Colonic mucosa (tissue), 4 donors: ENCODE measurements around the gene CAMTA1. TPM values are rescaled to one million over a fixed set of nuclear protein-coding genes. Genes with fewer than 3 reads are reported as not detected.

Experiments used
- DNase-seq: peaks from one replicate; pipeline ENCODE4 v3.0.0-alpha.2; 2020
- H3K27ac ChIP-seq: fragments of 200-600 bp; one replicate; pipeline ENCODE4 v1.8.0; 2021
- H3K27me3 ChIP-seq: fragments of 200-600 bp; one replicate; pipeline ENCODE4 v1.8.0; 2021
- H3K36me3 ChIP-seq: fragments of 200-600 bp; one replicate; pipeline ENCODE4 v1.8.0; 2021
- H3K4me1 ChIP-seq: fragments of 200-600 bp; one replicate; pipeline ENCODE4 v1.8.0; 2021; ENCODE audit warnings: mild to moderate bottlenecking
- H3K4me3 ChIP-seq: fragments of 200-600 bp; one replicate; pipeline ENCODE4 v1.8.0; 2021
- H3K9ac ChIP-seq, 2 donors: one replicate each; pipeline ENCODE4 v1.7.0; 2013; ENCODE audit warnings: control low read depth in 2 of 2, low read depth in 2 of 2, low read length in 2 of 2
- H3K9me3 ChIP-seq: fragments of 200-600 bp; one replicate; pipeline ENCODE4 v1.8.0; 2021
- intact Hi-C: fragments of 100-400 bp; cut with DNase I; formaldehyde crosslinking; loops from one replicate; pipeline ENCODE4 v1.14.1; 2022
- total RNA-seq, 2 donors: library from RNA; stranded (reverse); fragmentation: NEBNext Ultra II Directional in 1 of 2; extraction: Animal tissue kit (Norgen Biotek cat#: 25700) in 1 of 2; gene quantifications; one replicate each; pipeline ENCODE4 v1.2.1, GENCODE V29; 2021
- TF ChIP-seq, protein P1 (sequence below): fragments of 200-600 bp; IDR thresholded peaks from one replicate; pipeline ENCODE4 v1.8.0; 2022; ENCODE audit warnings: antibody characterized with exemption, mild to moderate bottlenecking
- donor health status: healthy.
- donor health status: DM: no; HTN: no; CAD: no.
- donor health status: DM: no; HTN: no; CAD: no.

Gene CAMTA1
- total RNA-seq, 2 donors from 2014 or later = 76.8 to 92.8 TPM

DNA sequence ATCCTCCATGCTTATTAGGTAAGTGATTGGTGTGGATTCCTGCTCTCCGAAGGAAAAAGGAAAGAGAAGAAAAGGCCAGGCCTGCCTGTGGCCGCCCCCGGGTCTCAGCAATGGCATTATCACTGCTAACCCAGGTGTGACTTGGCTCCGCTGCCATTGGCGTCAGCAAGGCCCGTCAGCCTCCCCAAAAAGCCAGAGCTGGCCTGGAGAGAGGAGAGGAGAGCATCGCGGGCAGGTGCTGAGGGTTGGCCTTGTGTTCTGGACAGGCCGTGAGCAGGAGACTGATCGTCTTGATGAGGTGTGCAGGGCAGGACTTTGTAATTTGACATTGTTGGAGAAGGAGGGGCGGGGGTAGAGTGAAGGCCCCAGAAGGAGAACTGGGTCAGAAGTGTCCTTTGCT is 186.4 kb downstream of the CAMTA1 start:
- Histone ChIP-seq H3K9ac (no peak overlapping the region), H3K27ac (no peak overlapping the region), H3K9me3 (no peaks in the 10 kb centered on the region), H3K4me3 (no peak overlapping the region), H3K4me1 (no peaks in the 10 kb centered on the region), H3K36me3 (no peaks in the 10 kb centered on the region), H3K27me3 (no peaks in the 10 kb centered on the region)
- intact Hi-C loops = no loop called here
- DNase-seq = no peak
- TF ChIP-seq, protein P1, sequence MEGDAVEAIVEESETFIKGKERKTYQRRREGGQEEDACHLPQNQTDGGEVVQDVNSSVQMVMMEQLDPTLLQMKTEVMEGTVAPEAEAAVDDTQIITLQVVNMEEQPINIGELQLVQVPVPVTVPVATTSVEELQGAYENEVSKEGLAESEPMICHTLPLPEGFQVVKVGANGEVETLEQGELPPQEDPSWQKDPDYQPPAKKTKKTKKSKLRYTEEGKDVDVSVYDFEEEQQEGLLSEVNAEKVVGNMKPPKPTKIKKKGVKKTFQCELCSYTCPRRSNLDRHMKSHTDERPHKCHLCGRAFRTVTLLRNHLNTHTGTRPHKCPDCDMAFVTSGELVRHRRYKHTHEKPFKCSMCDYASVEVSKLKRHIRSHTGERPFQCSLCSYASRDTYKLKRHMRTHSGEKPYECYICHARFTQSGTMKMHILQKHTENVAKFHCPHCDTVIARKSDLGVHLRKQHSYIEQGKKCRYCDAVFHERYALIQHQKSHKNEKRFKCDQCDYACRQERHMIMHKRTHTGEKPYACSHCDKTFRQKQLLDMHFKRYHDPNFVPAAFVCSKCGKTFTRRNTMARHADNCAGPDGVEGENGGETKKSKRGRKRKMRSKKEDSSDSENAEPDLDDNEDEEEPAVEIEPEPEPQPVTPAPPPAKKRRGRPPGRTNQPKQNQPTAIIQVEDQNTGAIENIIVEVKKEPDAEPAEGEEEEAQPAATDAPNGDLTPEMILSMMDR = no peak

DNA sequence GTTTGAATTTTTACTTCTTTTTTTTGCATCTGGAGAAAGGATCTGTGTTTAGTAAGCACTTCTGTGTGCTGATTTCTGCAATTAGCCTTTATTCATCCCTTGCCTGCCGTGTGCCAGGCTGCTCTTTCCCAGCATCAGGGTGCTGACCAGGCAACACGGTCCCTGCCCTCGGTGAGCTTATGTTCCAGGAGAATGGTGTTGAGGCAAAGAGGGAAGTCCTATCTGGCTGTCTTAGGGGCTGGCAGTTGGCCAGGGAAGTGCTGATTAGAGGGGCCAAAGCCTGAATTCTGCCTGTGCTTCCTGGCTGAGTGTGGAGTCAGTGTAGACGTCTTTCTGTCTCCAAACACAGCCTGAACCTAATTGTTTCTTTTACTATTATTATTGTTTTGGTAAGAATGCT is 187.1 kb downstream of the CAMTA1 start:
- no peak overlapping the region for H3K9ac ChIP-seq
- TF ChIP-seq, protein P1 = no peak
- H3K4me3 ChIP-seq = no peak overlapping the region
- H3K27ac ChIP-seq = no peak overlapping the region
- H3K27me3 ChIP-seq = no peaks in the 10 kb centered on the region
- H3K4me1 ChIP-seq = no peaks in the 10 kb centered on the region
- no peak for DNase-seq
- no peaks in the 10 kb centered on the region for H3K36me3 ChIP-seq
- no peaks in the 10 kb centered on the region for H3K9me3 ChIP-seq
- intact Hi-C loops = no loop called here

DNA sequence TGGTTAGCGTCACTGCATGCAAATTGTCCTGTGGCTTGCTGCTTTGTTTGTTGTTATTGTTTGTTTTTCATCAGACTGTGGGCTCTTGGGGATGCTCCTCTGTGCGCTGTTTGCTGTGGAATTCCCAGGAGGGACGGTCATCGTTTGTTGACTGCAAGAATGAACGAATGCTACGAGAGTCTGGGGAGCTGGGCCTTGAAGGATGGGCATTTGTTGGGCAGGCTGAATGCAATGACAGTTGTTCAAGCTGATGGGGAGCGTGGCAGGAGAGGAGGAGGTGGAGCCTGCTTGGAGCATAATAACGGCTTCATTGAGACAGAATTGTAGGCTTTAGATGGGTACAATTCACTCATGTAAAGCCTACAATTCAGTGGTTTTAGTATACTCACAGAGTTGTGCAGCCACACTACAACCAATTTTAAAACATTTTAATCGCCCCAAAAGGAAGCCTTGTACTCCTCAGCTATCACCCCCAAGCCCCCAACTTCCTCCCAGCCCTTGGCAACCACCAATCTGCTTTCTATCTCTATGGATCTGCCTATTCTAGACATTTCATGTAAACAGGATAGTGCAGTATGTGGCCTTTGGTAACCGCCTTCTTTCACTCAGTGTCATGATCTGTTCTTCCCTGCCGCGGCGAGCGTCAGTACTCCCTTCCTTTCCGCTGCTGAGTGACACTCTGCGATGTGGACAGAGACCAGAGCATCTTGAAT is 190.2 kb downstream of the CAMTA1 start:
- no peak overlapping the region for H3K9ac ChIP-seq
- intact Hi-C loops = no loop called here
- no peak overlapping the region for H3K4me3 ChIP-seq
- no peak for DNase-seq
- no peak overlapping the region for H3K27ac ChIP-seq
- H3K4me1 ChIP-seq = no peaks in the 10 kb centered on the region
- H3K27me3 ChIP-seq = no peaks in the 10 kb centered on the region
- H3K9me3 ChIP-seq = no peaks in the 10 kb centered on the region
- TF ChIP-seq, protein P1 = no peak
- H3K36me3 ChIP-seq = no peaks in the 10 kb centered on the region

DNA sequence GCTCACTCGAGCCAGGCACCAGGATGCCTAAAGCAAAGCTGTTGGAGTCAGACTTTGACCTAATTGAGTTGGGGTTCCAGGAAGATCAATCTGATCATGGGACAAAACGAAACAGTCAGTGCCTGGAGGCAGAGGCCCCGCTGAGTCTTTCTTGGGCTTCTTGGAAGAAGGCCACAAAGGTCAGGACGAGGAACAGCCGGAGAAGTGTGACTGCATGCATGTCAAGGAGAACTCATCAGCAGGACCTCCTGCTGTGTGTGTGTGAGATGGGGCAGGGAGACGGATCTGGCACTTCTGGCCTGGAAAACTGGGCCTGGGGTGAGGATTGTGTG is 190.8 kb downstream of the CAMTA1 start:
- Histone ChIP-seq H3K27ac (no peak overlapping the region), H3K4me3 (no peak overlapping the region), H3K9me3 (no peaks in the 10 kb centered on the region), H3K27me3 (no peaks in the 10 kb centered on the region), H3K36me3 (no peaks in the 10 kb centered on the region), H3K9ac (no peak overlapping the region), H3K4me1 (no peaks in the 10 kb centered on the region)
- TF ChIP-seq, protein P1 = no peak
- intact Hi-C loops = no loop called here
- DNase-seq = no peak

DNA sequence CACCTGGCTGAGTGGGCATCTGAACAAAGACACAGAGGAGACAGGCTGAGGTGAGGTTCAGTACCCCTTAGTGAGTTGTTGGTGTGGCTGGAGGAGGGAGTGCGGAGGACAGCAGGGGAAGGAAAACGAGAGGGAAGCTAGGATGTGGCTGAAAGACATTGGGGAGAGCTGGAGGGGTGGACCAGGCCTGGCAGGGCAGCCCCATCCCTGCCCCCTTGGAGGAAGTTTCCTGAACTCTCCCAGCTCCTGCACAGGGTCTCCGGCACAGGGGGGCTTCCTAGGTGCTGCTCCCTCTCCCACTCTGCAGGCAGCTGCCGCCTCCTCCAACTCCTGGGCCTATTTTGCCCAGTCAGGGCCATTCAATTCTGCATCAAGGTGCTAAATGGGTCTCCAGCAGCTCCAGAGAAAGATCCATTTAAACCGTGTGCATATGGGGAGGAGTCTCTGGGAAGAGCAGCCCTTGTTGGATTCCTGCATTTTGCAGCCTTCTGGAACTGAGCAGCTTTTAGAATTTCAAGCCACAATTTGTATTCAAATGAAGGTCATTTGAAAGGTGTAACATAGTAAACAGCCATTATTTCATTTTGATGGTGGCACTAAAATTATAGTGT is 193.9 kb downstream of the CAMTA1 start:
- Histone ChIP-seq H3K27me3 (no peaks in the 10 kb centered on the region), H3K4me3 (no peak overlapping the region), H3K27ac (no peak overlapping the region), H3K9me3 (no peaks in the 10 kb centered on the region), H3K9ac (no peak overlapping the region), H3K4me1 (no peaks in the 10 kb centered on the region), H3K36me3 (no peaks in the 10 kb centered on the region)
- intact Hi-C loops = no loop called here
- no peak for DNase-seq
- TF ChIP-seq, protein P1 = no peak
